A673 (cell line): ENCODE data around the gene ACTR3. TPM values are rescaled to one million over a fixed set of nuclear protein-coding genes. Genes with fewer than 3 reads are reported as not detected.

ENCODE experiments used
- BruUV-seq: library from RNA; stranded (reverse); fragments of 400-500 nt; replicated peaks from 2 replicates; lab custom pipeline; 2021; lab: Mats Ljungman, UMichigan
- CTCF ChIA-PET: fragments of 300-600 bp; sonication (Branson Sonifier 250); formaldehyde crosslinking; loops from one replicate; lab custom pipeline; 2022; ENCODE audit warnings: antibody characterized with exemption; lab: Charles Lee
- POLR2A ChIA-PET: fragments of 300-600 bp; sonication (Branson Sonifier 250); formaldehyde crosslinking; loops from one replicate; lab custom pipeline; 2022; ENCODE audit warnings: antibody characterized with exemption; ENCODE audit not compliant: low non-redundant PET; lab: Charles Lee
- DNase-seq: peaks from one replicate; pipeline ENCODE4 v3.0.0-alpha.2; 2015; ENCODE audit warnings: low spot score
- H3K27ac ChIP-seq: fragments of 200-600 bp; sonication (generic); 2 replicates; pipeline ENCODE4 v1.5.1; 2016; ENCODE audit warnings: mixed run types, low read depth, mild to moderate bottlenecking, mixed read lengths, antibody characterized with exemption, low read length; ENCODE audit not compliant: poor library complexity, severe bottlenecking
- H3K27me3 ChIP-seq: fragments of 200-600 bp; sonication (generic); replicated peaks from 2 replicates; pipeline ENCODE4 v1.6.1; 2017; ENCODE audit warnings: mixed run types, low read depth, mild to moderate bottlenecking, mixed read lengths, antibody characterized with exemption, low read length; ENCODE audit not compliant: insufficient read depth, poor library complexity
- H3K36me3 ChIP-seq: fragments of 200-600 bp; sonication (generic); 2 replicates; pipeline ENCODE4 v1.6.1; 2016; ENCODE audit warnings: mixed run types, mild to moderate bottlenecking, mixed read lengths, antibody characterized with exemption, low read length; ENCODE audit not compliant: insufficient read depth, poor library complexity, severe bottlenecking
- H3K4me1 ChIP-seq: fragments of 200-600 bp; sonication (generic); 2 replicates; pipeline ENCODE4 v1.6.1; 2017; ENCODE audit warnings: mixed run types, mild to moderate bottlenecking, mixed read lengths, antibody characterized with exemption, low read length; ENCODE audit not compliant: insufficient read depth, poor library complexity, severe bottlenecking
- H3K4me3 ChIP-seq: fragments of 200-600 bp; sonication (generic); 2 replicates; pipeline ENCODE4 v1.5.1; 2016; ENCODE audit warnings: low read depth, mixed run types, mild to moderate bottlenecking, mixed read lengths, low read length; ENCODE audit not compliant: poor library complexity, severe bottlenecking
- H3K9me3 ChIP-seq: fragments of 200-600 bp; sonication (generic); 2 replicates; pipeline ENCODE4 v1.6.1; 2016; ENCODE audit warnings: mixed run types, low read depth, mild to moderate bottlenecking, mixed read lengths, antibody characterized with exemption, low read length; ENCODE audit not compliant: poor library complexity, severe bottlenecking
- CTCF ChIP-seq: fragments of 300-800, 200-600 bp; sonication (generic); conservative IDR thresholded peaks from 2 replicates; pipeline ENCODE4 v1.5.1; 2017; ENCODE audit warnings: low read depth, mild to moderate bottlenecking, antibody characterized with exemption, low read length, moderate library complexity, mixed read lengths
- EZH2 ChIP-seq: fragments of 200-600 bp; sonication (generic); IDR thresholded peaks from 2 replicates; pipeline ENCODE4 v1.6.1; 2017; ENCODE audit warnings: borderline replicate concordance, low read depth, mild to moderate bottlenecking, mixed read lengths, antibody characterized with exemption, low read length; ENCODE audit not compliant: poor library complexity, severe bottlenecking
- intact Hi-C: fragments of 100-400 bp; cut with micrococcal nuclease; formaldehyde crosslinking; loops from one replicate; pipeline ENCODE4 v1.10.0; 2022; ENCODE audit not compliant: unreplicated experiment
- total RNA-seq: library from RNA; stranded (reverse); gene quantifications from 2 replicates; pipeline ENCODE4 v1.2.3, GENCODE V29; 2021

ACTR3 gene
- total RNA-seq, 1 experiment from 2014 or later: 340 TPM

GRCh38 chr2:113894156-113894743 is 4.4 kb downstream of the ACTR3 start:
- H3K9me3 ChIP-seq: no peaks in the 10 kb centered on the region
- peak overlapping the region; percentile 91 for H3K27ac ChIP-seq
- ChIA-PET CTCF (no interaction called here), POLR2A (no interaction called here)
- peaks cover 68% of the 10 kb centered on the region for H3K4me1 ChIP-seq
- no peaks in the 10 kb centered on the region for H3K27me3 ChIP-seq
- peak; percentile 87 for DNase-seq
- no TSS peak for BruUV-seq
- H3K4me3 ChIP-seq: peak overlapping the region; percentile 29
- H3K36me3 ChIP-seq: no peaks in the 10 kb centered on the region
- TF ChIP-seq EZH2: no peak
- intact Hi-C loops: no loop called here

- Histone ChIP-seq H3K27me3 (no peaks in the 10 kb centered on the region), H3K4me3 (peak overlapping the region; percentile 29), H3K27ac (peak overlapping the region; percentile 91), H3K4me1 (peaks cover 72% of the 10 kb centered on the region), H3K36me3 (no peaks in the 10 kb centered on the region), H3K9me3 (no peaks in the 10 kb centered on the region)
- no TSS peak for BruUV-seq
- POLR2A ChIA-PET: no interaction called here
- no peak for TF ChIP-seq CTCF
- no peak for TF ChIP-seq EZH2
- intact Hi-C loops: loop anchor here (5.0 kb wide), 1 partner anchor 47 kb away; no protein-coding TSS in a partner anchor
- DNase-seq: peak; percentile 69
- CTCF ChIA-PET: no interaction called here
Observed at GRCh38 chr2:113895301-113895700, 5.4 kb downstream of the ACTR3 start.

- TF ChIP-seq CTCF (no peak), EZH2 (no peak)
- no peaks in the 10 kb centered on the region for H3K36me3 ChIP-seq
- peak overlapping the region; percentile 29 for H3K4me3 ChIP-seq
- H3K9me3 ChIP-seq: no peaks in the 10 kb centered on the region
- peaks cover 72% of the 10 kb centered on the region for H3K4me1 ChIP-seq
- DNase-seq: no peak
- POLR2A ChIA-PET: no interaction called here
- CTCF ChIA-PET: no interaction called here
- peak overlapping the region; percentile 91 for H3K27ac ChIP-seq
- intact Hi-C loops: loop anchor here (5.0 kb wide), 1 partner anchor 46 kb away; no protein-coding TSS in a partner anchor
- no TSS peak for BruUV-seq
- no peaks in the 10 kb centered on the region for H3K27me3 ChIP-seq
Observed at GRCh38 chr2:113895819-113896563, 6.1 kb downstream of the ACTR3 start.
